Aorta (tissue), 5 donors: ENCODE results near the gene CDKL1. TPM values are rescaled to one million over a fixed set of nuclear protein-coding genes. Genes with fewer than 3 reads are reported as not detected.
A peak's percentile ranks its signal among the peaks of the same experiment; 100 is the strongest.
"Not testable (repeated sequence)": the region's sequence is repeated elsewhere in the genome, so short reads cannot be mapped to it uniquely, and the experiment has no call there.

Experiments used
- ATAC-seq: fragments of 200-7000 bp; cut with Tn5 transposase; one replicate; pipeline ENCODE4 v1.9.1; 2022; ENCODE audit warnings: moderate library complexity; ENCODE audit not compliant: low FRiP score
- DNase-seq, 2 donors: peaks; one replicate each; pipeline ENCODE4 v3.0.0-alpha.2; 2020
- H3K27ac ChIP-seq, 2 donors: one replicate each; pipeline ENCODE4 v1.5.1; 2013; ENCODE audit warnings: low read length in 2 of 2, mild to moderate bottlenecking in 2 of 2, moderate library complexity in 2 of 2, control low read depth in 1 of 2, inconsistent platforms in 1 of 2, low read depth in 1 of 2
- H3K27me3 ChIP-seq, 2 donors: one replicate each; pipeline ENCODE4 v1.6.1; 2013; ENCODE audit warnings: control low read depth in 1 of 2, low read length in 1 of 2, mild to moderate bottlenecking in 1 of 2, moderate library complexity in 1 of 2; ENCODE audit not compliant: insufficient read depth in 2 of 2, control insufficient read depth in 1 of 2
- H3K36me3 ChIP-seq, 2 donors: one replicate each; pipeline ENCODE4 v1.6.1; 2013; ENCODE audit warnings: control low read depth in 1 of 2, low read length in 1 of 2, mild to moderate bottlenecking in 1 of 2; ENCODE audit not compliant: insufficient read depth in 2 of 2, control insufficient read depth in 1 of 2
- H3K4me1 ChIP-seq, 2 donors: one replicate each; pipeline ENCODE4 v1.6.1; 2013; ENCODE audit warnings: low read length in 2 of 2, control low read depth in 1 of 2, mild to moderate bottlenecking in 1 of 2, moderate library complexity in 1 of 2; ENCODE audit not compliant: insufficient read depth in 2 of 2, control insufficient read depth in 1 of 2
- H3K4me3 ChIP-seq, 2 donors: one replicate each; pipeline ENCODE4 v1.5.1; 2013; ENCODE audit warnings: low read length in 2 of 2, control low read depth in 1 of 2, mild to moderate bottlenecking in 1 of 2
- H3K9me3 ChIP-seq: one replicate; pipeline ENCODE4 v1.6.1; 2013; ENCODE audit warnings: mild to moderate bottlenecking, low read length; ENCODE audit not compliant: control insufficient read depth
- WGBS, 2 donors: extraction: QIAGEN DNeasy Blood & Tissue Kit; methylation state at CpG; one replicate each; pipeline ENCODE4 v1.1.7; 2013; 5-methylcytosine and 5-hydroxymethylcytosine counted together
- intact Hi-C, 2 donors: fragments of 100-400 bp; cut with DNase I; formaldehyde crosslinking; loops; one replicate each; pipeline versions ENCODE4 v1.14.2 to v1.15.0; 2022
- polyA plus RNA-seq, 2 donors: library from polyadenylated mRNA; stranded (reverse); fragments of 200-250 nt; gene quantifications; one replicate each; pipeline ENCODE4 v1.2.3, GENCODE V29; 2013
- total RNA-seq, 2 donors: library from RNA; stranded (reverse); fragmentation: NEBNext Ultra II Directional; extraction: Animal tissue kit (Norgen Biotek cat#: 25700); gene quantifications; one replicate each; pipeline ENCODE4 v1.2.1, GENCODE V29; 2021
- donor health status: healthy with polysubstance abuse.
- donor health status: Bipolar disorder and iron deficiency.
- donor health status: DM: no; HTN: no; CAD: no.
- donor health status: DM: no; HTN: no; CAD: no.
- donor health status: DM: yes; HTN: yes; CAD: no.

Gene CDKL1
- total and polyA plus RNA-seq, 4 donors, result 1.6 to 9.7 (median 5.4) TPM

GRCh38 chr14:50364792-50365191, 31.9 kb downstream of the CDKL1 start:
- H3K27me3 ChIP-seq, result no peaks in the 10 kb centered on the region
- DNase-seq (no peak), ATAC-seq (no peak)
- H3K36me3 ChIP-seq, result no peaks in the 10 kb centered on the region
- no peak overlapping the region for H3K4me3 ChIP-seq
- WGBS, 2 donors, result 86 to 92% methylated on average over 1 of the region's 1 CpG
- no peaks in the 10 kb centered on the region for H3K9me3 ChIP-seq
- no peak overlapping the region for H3K27ac ChIP-seq
- H3K4me1 ChIP-seq, result no peaks in the 10 kb centered on the region
- intact Hi-C loops, result no loop called here

- intact Hi-C loops, result no loop called here
- WGBS, 2 donors, result 23 to 31% methylated on average over 4 of the region's 4 CpGs
- Histone ChIP-seq H3K36me3 (no peaks in the 10 kb centered on the region), H3K27ac (no peak overlapping the region), H3K9me3 (no peaks in the 10 kb centered on the region), H3K27me3 (no peaks in the 10 kb centered on the region), H3K4me3 (no peak overlapping the region), H3K4me1 (no peaks in the 10 kb centered on the region)
- ATAC-seq, result peak; percentile 48
- DNase-seq, result no peak
Observed at GRCh38 chr14:50363714-50364111, 33.0 kb downstream of the CDKL1 start.

- no peak for ATAC-seq
- no peak for DNase-seq
- 85 to 87% methylated on average over 14 of the region's 14 CpGs for WGBS, 2 donors
- H3K27ac ChIP-seq, result no peak overlapping the region
- no peak overlapping the region for H3K4me3 ChIP-seq
- no peaks in the 10 kb centered on the region for H3K9me3 ChIP-seq
- intact Hi-C loops, result no loop called here
- no peaks in the 10 kb centered on the region for H3K4me1 ChIP-seq
- no peaks in the 10 kb centered on the region for H3K27me3 ChIP-seq
- H3K36me3 ChIP-seq, result no peaks in the 10 kb centered on the region
Observed at GRCh38 chr14:50362764-50363713, 33.6 kb downstream of the CDKL1 start.

GRCh38 chr14:50361473-50362403, 34.9 kb downstream of the CDKL1 start:
- H3K9me3 ChIP-seq, intact Hi-C loops, H3K27ac ChIP-seq, H3K27me3 ChIP-seq, H3K36me3 ChIP-seq, H3K4me3 ChIP-seq, ATAC-seq, H3K4me1 ChIP-seq, DNase-seq: not testable (repeated sequence)
- 96 to 97% methylated on average over 31 to 36 of the region's 36 CpGs for WGBS, 2 donors

- intact Hi-C loops, result no loop called here
- no peak for DNase-seq
- WGBS, 2 donors, result 83 to 94% methylated on average over 2 of the region's 2 CpGs
- Histone ChIP-seq H3K27ac (no peak overlapping the region), H3K4me3 (no peak overlapping the region), H3K9me3 (no peaks in the 10 kb centered on the region), H3K27me3 (no peaks in the 10 kb centered on the region), H3K4me1 (no peaks in the 10 kb centered on the region), H3K36me3 (no peaks in the 10 kb centered on the region)
- no peak for ATAC-seq
Observed at GRCh38 chr14:50360851-50361250, 35.8 kb downstream of the CDKL1 start.

GRCh38 chr14:50360093-50360492, 36.6 kb downstream of the CDKL1 start:
- Histone ChIP-seq H3K4me1 (no peaks in the 10 kb centered on the region), H3K27ac (no peak overlapping the region), H3K4me3 (no peak overlapping the region), H3K9me3 (no peaks in the 10 kb centered on the region), H3K36me3 (no peaks in the 10 kb centered on the region), H3K27me3 (no peaks in the 10 kb centered on the region)
- ATAC-seq (no peak), DNase-seq (no peak)
- intact Hi-C loops, result no loop called here
- 92 to 95% methylated on average over 3 of the region's 3 CpGs for WGBS, 2 donors

GRCh38 chr14:50359631-50360030, 37.0 kb downstream of the CDKL1 start:
- 95 to 96% methylated on average over 5 of the region's 5 CpGs for WGBS, 2 donors
- H3K36me3 ChIP-seq, result no peaks in the 10 kb centered on the region
- intact Hi-C loops, result no loop called here
- H3K27ac ChIP-seq, result no peak overlapping the region
- DNase-seq (no peak), ATAC-seq (no peak)
- H3K4me3 ChIP-seq, result no peak overlapping the region
- H3K4me1 ChIP-seq, result no peaks in the 10 kb centered on the region
- no peaks in the 10 kb centered on the region for H3K27me3 ChIP-seq
- H3K9me3 ChIP-seq, result no peaks in the 10 kb centered on the region

- H3K27ac ChIP-seq, result no peak overlapping the region
- no peaks in the 10 kb centered on the region for H3K27me3 ChIP-seq
- intact Hi-C loops, result no loop called here
- no peaks in the 10 kb centered on the region for H3K9me3 ChIP-seq
- H3K4me1 ChIP-seq, result no peaks in the 10 kb centered on the region
- no peaks in the 10 kb centered on the region for H3K36me3 ChIP-seq
- DNase-seq (no peak), ATAC-seq (no peak)
- H3K4me3 ChIP-seq, result no peak overlapping the region
- WGBS, 2 donors, result 79 to 83% methylated on average over 4 of the region's 4 CpGs
Observed at GRCh38 chr14:50357753-50358395, 38.8 kb downstream of the CDKL1 start.
